Testis (tissue), 2 donors: ENCODE measurements around the gene THSD4.

Experiments used
- CTCF ChIP-seq, 3 experiments: fragments of 450-650 bp in 2 of 3; fragments of 200-600 bp in 1 of 3; sonication (generic) in 1 of 3; IDR thresholded peaks; one replicate each; pipeline ENCODE4 v1.5.1; 2016 to 2019; ENCODE audit warnings: antibody characterized with exemption in 3 of 3, mild to moderate bottlenecking in 2 of 3, moderate library complexity in 1 of 3
- POLR2A ChIP-seq: fragments of 450-650 bp; IDR thresholded peaks from one replicate; pipeline ENCODE4 v1.6.1; 2017; ENCODE audit warnings: antibody characterized with exemption, mild to moderate bottlenecking, moderate library complexity

- TF ChIP-seq CTCF (IDR thresholded peaks at IDR 0.05) (no peak), POLR2A (no peak)
Observed at GRCh38 chr15:71334873-71335272, 219.6 kb downstream of the THSD4 start.
